GM18505 (cell line): ENCODE measurements around the gene COL1A1.

ENCODE experiments used
- ATAC-seq: cut with Tn5 transposase; IDR thresholded peaks from one replicate; pipeline ENCODE4 v1.9.1; 2021; ENCODE audit not compliant: unreplicated experiment
- POLR2A ChIP-seq: IDR thresholded peaks from 4 replicates; pipeline ENCODE4 v1.6.1; 2011; ENCODE audit warnings: borderline replicate concordance; ENCODE audit not compliant: insufficient read depth, insufficient read length; ENCODE audit errors: extremely low read depth

COL1A1 gene

GRCh38 chr17:50201276-50201854 is at the start of gene COL1A1:
Gene COL1A1 (minus strand): TSS chr17:50201631. CDS start chr17:50201513, 118 bp downstream.
- ATAC-seq: no peak
- no peak for TF ChIP-seq POLR2A

GRCh38 chr17:50248255-50248654 is 46.8 kb upstream of the COL1A1 start:
- ATAC-seq: no peak
- no peak for TF ChIP-seq POLR2A

GRCh38 chr17:50244771-50245170 is 43.3 kb upstream of the COL1A1 start:
- ATAC-seq: no peak

GRCh38 chr17:50241431-50241830 is 40.0 kb upstream of the COL1A1 start:
- no peak for ATAC-seq
- no peak for TF ChIP-seq POLR2A

More at GRCh38 chr17:50244771-50245170, 43.3 kb upstream of the COL1A1 start:
- no peak for TF ChIP-seq POLR2A

GRCh38 chr17:50240851-50241250 is 39.4 kb upstream of the COL1A1 start:
- no peak for ATAC-seq
- no peak for TF ChIP-seq POLR2A

GRCh38 chr17:50239937-50240336 is 38.5 kb upstream of the COL1A1 start:
- no peak for TF ChIP-seq POLR2A
- ATAC-seq: no peak

GRCh38 chr17:50238601-50239280 is 37.3 kb upstream of the COL1A1 start:
- ATAC-seq: no peak
- no peak for TF ChIP-seq POLR2A

GRCh38 chr17:50237901-50238300 is 36.5 kb upstream of the COL1A1 start:
- ATAC-seq: no peak

GRCh38 chr17:50234581-50234980 is 33.1 kb upstream of the COL1A1 start:
- no peak for TF ChIP-seq POLR2A
- ATAC-seq: no peak

More at GRCh38 chr17:50237901-50238300, 36.5 kb upstream of the COL1A1 start:
- no peak for TF ChIP-seq POLR2A

- ATAC-seq: no peak
- TF ChIP-seq POLR2A: no peak
Measured at GRCh38 chr17:50225701-50226240, 24.3 kb upstream of the COL1A1 start.

- no peak for ATAC-seq
- TF ChIP-seq POLR2A: no peak
Measured at GRCh38 chr17:50222922-50223321, 21.5 kb upstream of the COL1A1 start.

- TF ChIP-seq POLR2A: no peak
- ATAC-seq: no peak
Measured at GRCh38 chr17:50221864-50222545, 20.6 kb upstream of the COL1A1 start.

- no peak for ATAC-seq
- TF ChIP-seq POLR2A: no peak
Measured at GRCh38 chr17:50221266-50221863, 19.9 kb upstream of the COL1A1 start.
